ENCODE data around the gene PPM1F. TPM values are rescaled to one million over a fixed set of nuclear protein-coding genes. Genes with fewer than 3 reads are reported as not detected.

Gene PPM1F
- total RNA-seq, 1 experiment from 2014 or later, result 21.1 TPM

DNA sequence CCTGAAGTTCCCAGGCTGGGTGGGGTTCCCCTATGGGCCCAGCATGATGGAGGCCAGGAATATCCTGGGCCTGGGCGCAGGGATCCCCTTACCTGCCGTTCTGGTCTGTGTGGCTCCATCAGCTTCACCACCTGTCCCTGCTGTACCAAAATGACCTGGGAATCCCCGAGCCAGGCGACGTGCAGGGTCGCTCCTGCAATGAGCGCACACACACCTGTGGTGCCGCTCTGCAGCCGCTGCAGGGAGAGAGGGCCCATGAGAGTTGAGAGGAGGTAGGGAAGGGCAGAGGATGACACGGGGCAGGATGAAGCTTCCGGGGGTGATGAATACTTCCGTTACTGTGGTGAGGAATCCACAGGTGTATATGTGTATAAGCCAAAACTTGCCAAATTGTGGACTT lies 21.6 kb downstream of the PPM1F start:
- Histone ChIP-seq H4K5ac (ENCODE audit: insufficient read length, low read depth, low read length) (no peak overlapping the region), H3K79me2 (ENCODE audit: insufficient read depth, low read length) (no peaks in the 10 kb centered on the region), H3K27me3 (ENCODE audit: insufficient read depth, low read length) (no peaks in the 10 kb centered on the region), H3K27ac (ENCODE audit: insufficient read length, low read depth, low read length) (no peak overlapping the region), H3K9ac (ENCODE audit: extremely low read depth, insufficient read length, low read length) (no peak overlapping the region), H3K79me1 (ENCODE audit: insufficient read depth, low read depth, low read length, poor library complexity, severe bottlenecking) (no peaks in the 10 kb centered on the region), H2AK5ac (ENCODE audit: insufficient read length, low read length) (no peak overlapping the region), H3T11ph (ENCODE audit: low read length) (no peak overlapping the region), H4K8ac (replicated peaks; ENCODE audit: insufficient read length, low read depth, low read length) (no peak overlapping the region), H2BK15ac (ENCODE audit: low read depth, low read length) (no peak overlapping the region), H2AFZ (ENCODE audit: low read length) (no peak overlapping the region), H3K14ac (ENCODE audit: insufficient read depth, low read length) (no peak overlapping the region), H3K4me2 (ENCODE audit: insufficient read depth, insufficient read length, low read length) (no peak overlapping the region), H3K23me2 (ENCODE audit: insufficient read length, low read depth, low read length, poor library complexity, severe bottlenecking) (no peaks in the 10 kb centered on the region), H3K9me3 (ENCODE audit: control insufficient read depth, low read depth, low read length) (no peaks in the 10 kb centered on the region), H2BK5ac (ENCODE audit: insufficient read length, low read length) (no peak overlapping the region), H2BK12ac (ENCODE audit: insufficient read length, low read depth, low read length) (no peak overlapping the region), H4K91ac (ENCODE audit: insufficient read length, low read depth, low read length) (no peak overlapping the region), H3K18ac (ENCODE audit: insufficient read length, low read depth, low read length) (no peak overlapping the region), H4K20me1 (ENCODE audit: control insufficient read depth, insufficient read depth, insufficient read length) (no peaks in the 10 kb centered on the region), H2BK20ac (ENCODE audit: low read depth, low read length, poor library complexity, severe bottlenecking) (no peak overlapping the region), H3K4me1 (ENCODE audit: insufficient read depth, low read length) (no peaks in the 10 kb centered on the region; the same call in 1 of the 2 replicates), H3K56ac (ENCODE audit: insufficient read length, low read depth, low read length) (no peak overlapping the region), H3K23ac (ENCODE audit: insufficient read length, low read depth, low read length) (no peak overlapping the region), H3K4ac (ENCODE audit: low read depth, low read length) (no peak overlapping the region), H2BK120ac (ENCODE audit: low read depth, low read length, poor library complexity, severe bottlenecking) (no peak overlapping the region)
- no CpG with 5 or more reads among the region's 12 CpGs for WGBS (ENCODE audit: extremely low coverage, insufficient read length, low lambda C conversion rate)
- Mint-ChIP-seq H3K9me3 (no peaks in the 10 kb centered on the region), H3K27me3 (ENCODE audit: low read depth) (no peaks in the 10 kb centered on the region), H3K4me3 (no peak overlapping the region), H3K27ac (peak overlapping the region; percentile 33 to 51 (median 34); a peak in 2 of 7 replicates), H3K4me1 (peaks cover 27 to 38% of the 10 kb centered on the region in 2 experiments), H3K36me3 (ENCODE audit: insufficient read depth in 1 of 3, low read depth in 3 of 3) (peaks cover 5 to 30% (median 21%) of the 10 kb centered on the region in 3 experiments; a peak in 6 of 7 replicates)
- TF ChIP-seq, protein P1, sequence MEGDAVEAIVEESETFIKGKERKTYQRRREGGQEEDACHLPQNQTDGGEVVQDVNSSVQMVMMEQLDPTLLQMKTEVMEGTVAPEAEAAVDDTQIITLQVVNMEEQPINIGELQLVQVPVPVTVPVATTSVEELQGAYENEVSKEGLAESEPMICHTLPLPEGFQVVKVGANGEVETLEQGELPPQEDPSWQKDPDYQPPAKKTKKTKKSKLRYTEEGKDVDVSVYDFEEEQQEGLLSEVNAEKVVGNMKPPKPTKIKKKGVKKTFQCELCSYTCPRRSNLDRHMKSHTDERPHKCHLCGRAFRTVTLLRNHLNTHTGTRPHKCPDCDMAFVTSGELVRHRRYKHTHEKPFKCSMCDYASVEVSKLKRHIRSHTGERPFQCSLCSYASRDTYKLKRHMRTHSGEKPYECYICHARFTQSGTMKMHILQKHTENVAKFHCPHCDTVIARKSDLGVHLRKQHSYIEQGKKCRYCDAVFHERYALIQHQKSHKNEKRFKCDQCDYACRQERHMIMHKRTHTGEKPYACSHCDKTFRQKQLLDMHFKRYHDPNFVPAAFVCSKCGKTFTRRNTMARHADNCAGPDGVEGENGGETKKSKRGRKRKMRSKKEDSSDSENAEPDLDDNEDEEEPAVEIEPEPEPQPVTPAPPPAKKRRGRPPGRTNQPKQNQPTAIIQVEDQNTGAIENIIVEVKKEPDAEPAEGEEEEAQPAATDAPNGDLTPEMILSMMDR (conservative IDR thresholded peaks at IDR 0.05), result no peak
- no peak for DNase-seq

Data from H9 (cell line).